Measurements from ENCODE around the gene POT1.

The POT1 gene

DNA sequence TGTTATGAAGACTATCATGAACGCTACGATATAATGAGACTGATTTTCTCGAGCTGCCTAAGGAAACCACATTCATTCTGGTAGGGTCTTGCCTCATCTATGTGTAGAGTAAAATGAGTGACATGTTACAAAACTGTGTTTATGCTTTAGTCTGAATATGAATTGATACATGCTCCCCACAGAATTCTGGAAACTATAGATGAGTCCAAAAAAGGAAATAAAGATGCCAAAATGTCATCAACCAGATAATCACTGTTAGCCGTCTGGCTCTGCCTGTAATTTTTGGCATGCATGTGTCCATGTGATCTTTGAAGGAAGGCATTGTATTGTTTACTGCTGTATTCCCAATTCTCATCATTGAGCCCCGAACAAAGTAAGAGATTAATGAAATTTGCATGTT, 121.4 kb downstream of the POT1 start:
- DNase-seq (ENCODE audit: low read depth): no peak

DNA sequence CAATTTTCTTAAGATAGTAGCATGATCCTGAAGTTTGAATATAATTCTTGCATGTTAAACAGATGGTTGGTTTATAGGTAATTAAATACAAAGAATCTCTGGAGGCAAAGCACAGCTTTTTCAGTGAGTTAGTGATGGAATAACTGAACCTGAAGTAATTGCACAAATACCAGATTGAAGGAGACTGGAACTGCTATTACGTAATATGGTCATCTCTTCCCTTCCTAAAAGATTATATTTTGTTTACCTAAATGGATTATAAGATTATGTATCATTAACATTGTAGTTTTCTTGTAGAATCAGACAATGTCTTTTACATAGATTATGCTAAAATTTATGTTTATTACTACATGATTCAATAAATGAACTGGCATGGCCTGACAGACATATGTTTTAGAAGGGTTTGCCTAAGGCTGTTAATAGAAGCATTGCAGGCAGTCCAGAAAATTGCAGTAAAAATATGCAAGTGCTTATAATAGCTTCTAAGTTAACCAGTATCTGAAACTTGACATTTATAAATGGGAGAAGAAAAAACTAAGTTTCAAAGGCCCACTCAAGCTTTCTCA, 128.2 kb downstream of the POT1 start:
- DNase-seq (ENCODE audit: low read depth): no peak

DNA sequence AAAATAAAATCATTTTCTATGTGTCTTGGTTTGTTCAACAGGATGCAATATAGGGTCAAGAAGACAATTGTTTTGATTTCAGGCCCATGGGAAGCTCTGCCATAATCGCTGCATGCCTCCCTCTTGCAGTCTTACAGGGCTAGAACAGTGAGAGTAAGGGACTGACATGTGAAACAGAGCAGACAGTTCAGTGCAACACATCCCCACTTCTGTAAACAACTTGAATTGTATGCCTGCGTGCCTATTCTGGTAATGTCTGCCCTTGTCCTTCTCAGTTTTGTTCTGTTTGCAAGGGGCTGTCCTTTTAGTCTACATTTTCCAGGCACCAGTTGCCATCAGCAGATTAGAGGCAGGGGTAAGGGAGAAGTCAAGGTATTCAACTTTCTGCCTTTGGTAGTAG, 129.2 kb downstream of the POT1 start:
- DNase-seq (ENCODE audit: low read depth): no peak

DNA sequence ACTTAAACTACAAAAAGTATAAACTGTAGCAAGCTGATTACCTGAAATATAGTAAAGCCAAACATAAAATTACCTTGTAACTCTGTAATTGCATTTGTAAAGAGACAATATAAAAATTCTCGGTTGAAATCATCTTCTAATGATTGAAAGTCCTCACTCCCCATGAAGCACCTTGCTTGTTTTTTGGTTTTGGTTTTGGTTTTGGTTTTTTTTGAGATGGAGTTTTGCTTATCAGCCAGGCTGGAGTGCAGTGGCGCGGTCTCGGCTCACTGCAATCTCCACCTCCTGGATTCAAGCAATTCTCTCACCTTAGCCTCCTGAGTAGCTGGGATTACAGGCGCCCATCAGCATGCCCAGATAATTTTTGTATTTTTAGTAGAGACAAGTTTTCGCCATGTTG, 130.2 kb downstream of the POT1 start:
- DNase-seq (ENCODE audit: low read depth): no peak

DNA sequence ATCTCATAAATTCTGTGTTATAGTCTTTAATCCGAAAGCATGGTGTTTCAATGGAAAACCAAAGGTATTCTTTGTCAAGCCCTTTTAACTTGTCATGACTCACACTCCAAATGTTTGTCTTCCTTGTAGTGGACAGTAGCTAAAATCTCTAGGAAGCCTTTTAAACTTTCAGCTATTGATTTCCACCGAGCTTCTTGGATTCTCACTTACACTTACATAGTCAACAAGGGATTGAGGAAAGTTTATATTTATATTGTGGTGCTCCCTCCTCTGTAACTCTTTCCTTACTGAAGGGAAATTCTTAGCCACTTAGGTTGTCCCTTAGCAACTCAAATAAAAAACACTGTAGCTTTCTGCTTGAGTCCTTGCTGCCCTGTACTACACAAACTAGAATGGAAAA, 132.9 kb downstream of the POT1 start:
- no peak for DNase-seq (ENCODE audit: low read depth)

DNA sequence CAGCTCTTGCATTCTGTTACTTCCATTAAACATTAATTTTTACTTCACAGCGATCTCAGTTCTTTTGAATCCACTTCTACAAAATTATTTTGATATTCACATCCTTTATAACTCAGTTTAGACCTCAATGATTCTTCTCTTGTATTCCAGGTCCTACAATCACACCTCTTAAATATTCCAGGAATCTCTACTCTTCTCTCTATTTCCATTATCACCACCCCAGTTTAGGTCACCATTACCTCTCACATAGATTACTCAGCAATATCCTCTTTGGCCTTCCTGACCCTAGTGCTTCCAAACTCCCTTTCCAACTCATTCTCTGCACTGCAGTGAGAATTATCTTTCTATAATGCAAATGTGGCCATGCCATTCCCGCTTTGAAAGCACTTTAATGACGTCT, 136.9 kb downstream of the POT1 start:
- DNase-seq (ENCODE audit: low read depth): no peak

DNA sequence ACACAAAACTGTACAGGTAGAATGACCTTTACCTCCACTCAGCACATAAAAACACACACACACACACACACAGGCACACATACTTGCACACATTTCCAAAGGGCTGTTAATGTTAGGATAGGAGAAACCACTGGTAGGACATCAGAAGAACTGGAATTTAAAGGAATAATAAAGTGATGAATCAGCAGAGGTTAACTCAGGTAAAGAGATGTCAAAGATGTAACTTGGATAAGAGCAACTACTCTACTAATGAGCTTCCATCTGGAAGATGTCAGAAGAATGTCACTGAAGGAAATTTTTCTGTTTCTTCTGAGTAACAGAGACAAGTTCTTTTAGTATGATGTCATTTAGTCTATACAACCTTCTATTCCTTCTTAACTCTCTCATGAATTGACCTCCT, 137.6 kb downstream of the POT1 start:
- no peak for DNase-seq (ENCODE audit: low read depth)

DNA sequence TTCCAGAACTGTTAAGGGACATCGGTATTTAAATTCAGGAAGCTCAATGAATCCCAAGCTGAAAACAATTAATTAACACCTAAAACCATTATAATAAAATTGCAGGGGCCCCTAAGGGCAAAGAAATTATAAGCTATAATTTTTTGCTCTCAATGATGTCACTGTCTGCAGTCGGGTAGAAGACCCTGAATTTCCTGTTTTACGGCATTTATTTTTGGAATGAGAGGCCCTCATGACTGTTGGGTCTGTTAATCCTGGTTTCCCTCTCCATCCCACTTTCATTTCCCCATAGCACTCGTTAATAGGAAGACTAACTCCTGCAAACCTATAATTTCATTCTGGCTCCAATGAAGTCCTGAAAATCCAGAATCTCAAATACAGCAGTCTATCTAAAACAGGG, 138.2 kb downstream of the POT1 start:
- DNase-seq (ENCODE audit: low read depth): no peak

DNA sequence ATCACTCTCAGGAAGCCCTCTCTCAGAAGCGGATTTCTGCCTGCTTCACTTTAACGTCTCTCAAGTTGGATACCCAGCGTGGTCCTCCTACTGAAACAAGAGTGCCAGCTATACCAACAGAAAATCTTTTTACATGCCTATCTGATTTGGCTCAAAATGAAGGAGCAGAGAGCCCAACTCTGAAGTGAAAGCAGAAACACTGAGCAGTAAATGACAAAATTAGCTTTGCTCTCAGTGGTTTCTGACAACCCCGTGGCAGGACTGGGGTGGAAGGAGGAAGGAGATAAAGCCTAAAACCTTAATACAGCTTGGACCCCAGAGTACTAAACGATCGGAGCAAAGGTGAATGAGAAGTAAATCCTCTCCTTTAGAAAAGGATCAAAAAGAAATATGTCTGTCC, 139.0 kb downstream of the POT1 start:
- DNase-seq (ENCODE audit: low read depth): no peak

DNA sequence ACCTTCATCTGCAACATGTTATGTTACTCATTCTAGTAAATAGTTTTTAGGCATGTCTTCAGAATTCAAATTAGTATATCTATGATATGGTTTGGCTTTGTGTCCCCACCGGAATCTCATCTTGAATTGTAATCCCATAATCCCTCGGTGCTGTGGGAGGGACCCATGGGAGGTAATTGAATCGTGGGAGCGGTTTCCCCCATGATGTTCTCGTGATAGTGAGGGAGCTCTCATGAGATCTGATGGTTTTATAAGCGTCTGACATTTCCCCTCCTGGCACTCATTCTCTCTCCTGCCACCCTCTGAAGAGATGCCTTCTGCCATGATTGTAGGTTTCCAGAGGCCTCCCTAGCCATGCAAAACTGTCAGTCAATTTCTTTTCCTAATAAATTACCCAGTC, 143.6 kb downstream of the POT1 start:
- DNase-seq (ENCODE audit: low read depth): no peak

DNA sequence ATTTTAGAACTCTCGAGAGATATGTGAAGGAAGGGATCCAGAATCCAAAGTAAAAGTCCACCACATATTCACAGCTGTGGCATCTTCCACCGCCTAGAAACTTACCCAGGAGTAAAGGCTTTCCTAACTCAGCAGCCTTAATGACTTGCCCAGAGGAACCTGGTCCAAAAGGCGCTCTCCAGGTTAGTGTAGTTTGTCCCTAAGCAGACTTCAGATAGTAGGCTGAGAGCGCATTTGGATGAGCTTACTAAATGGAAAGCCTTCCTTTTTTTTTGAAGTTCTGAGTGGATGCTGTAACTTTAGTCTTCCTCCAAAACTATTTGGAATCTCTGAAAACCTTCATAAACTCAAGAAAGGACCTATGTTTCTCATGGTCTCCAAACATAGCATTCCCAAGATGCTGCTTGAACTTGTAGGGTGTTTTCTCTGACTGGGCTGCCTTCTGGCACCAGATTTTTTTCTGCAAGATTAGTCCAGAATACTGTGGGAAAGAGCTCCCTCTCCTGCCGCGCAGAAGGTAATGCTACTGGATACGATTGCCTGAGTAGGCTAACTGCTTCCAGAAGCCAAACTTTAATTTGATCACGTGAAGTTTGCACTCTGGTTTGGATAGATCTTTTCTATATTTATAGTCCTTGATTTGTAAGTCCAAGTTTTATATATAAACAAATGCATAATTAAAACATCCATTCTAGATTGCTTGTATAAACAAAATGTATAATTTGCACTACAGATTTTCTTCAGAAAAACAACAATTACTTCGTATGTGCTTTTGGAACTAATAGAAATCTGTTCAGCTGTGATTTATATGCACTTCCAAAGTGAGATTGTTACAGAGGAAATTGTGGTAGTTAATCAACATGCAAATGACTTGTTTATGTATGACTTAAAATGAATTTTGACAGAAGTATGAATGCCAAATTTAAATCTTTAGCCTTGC, 144.5 kb downstream of the POT1 start:
- DNase-seq (ENCODE audit: low read depth): no peak

DNA sequence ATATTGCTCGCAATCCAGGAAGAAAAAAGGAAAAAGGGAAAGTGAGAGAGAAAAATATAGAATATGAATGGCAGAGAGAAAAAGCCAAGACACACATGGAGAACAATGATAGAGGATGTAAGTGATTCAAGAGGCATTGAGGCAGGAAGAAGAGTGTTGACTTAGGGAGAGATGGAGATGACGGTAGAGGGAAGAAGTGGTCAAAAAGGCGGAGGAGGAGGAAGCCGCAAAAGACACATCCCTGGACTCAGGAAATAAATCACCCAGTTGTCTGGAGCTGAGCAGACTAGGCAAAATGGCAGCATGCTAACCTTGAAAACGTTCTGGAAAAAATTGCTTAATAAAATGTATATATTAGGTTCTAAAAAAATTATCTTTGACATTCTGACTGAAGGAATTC, 146.4 kb downstream of the POT1 start:
- no peak for DNase-seq (ENCODE audit: low read depth)

DNA sequence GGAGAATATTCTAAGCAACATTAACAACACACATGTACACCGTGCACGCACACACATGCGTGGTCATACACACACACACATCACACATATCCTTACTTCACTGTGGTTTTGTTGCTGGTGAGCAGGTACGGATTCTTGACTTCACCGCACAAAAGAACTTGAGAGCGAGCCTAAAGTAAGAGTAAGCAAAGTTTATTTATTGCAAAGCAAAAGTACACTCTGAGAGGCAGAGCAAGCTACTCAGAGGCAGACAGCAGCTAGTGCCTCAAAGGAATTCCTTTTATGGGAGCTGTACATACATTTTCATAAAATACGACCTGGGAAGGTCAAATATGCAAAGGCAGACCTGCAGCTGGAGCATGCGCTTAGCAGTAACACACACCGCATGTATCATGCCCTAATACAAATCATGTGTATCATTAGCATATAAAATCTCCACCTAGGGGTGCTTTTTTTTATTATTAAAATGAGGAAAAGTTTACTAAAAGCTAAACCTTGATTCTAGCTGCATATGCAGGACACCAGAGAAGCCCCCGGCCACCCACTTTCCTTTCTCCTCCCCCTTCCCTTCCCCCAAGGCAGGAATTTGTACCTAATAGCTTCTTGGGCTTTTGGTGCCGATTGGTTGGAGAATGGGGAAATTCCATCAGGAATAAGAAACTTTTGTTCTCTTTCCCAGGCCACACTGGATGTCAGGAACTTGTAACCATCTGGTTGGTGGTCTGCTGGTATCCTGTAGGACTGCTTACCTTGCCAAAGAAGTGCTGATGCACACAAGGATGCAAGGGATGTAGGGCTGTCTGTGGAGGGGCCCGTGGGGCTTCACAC, 147.5 kb downstream of the POT1 start:
- no peak for DNase-seq (ENCODE audit: low read depth)

DNA sequence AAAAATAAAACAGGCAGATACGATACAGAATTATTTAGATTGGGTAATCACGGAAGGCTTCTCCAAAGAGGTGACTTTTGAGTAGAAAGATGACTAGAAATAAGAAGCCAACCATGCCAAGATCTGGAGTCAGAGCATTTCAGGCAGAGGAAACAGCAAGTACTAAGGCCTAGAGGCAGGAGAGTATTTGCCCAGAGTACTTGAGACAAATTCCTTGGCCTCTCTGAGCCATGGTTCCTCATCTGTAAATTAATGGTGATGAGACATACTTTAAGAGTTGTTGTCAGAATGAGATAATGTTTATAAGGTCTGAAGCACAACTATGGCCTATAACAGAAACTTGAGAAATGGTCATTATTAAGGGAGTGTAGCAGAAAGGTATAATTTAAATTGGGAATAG, 148.2 kb downstream of the POT1 start:
- DNase-seq (ENCODE audit: low read depth): no peak

DNA sequence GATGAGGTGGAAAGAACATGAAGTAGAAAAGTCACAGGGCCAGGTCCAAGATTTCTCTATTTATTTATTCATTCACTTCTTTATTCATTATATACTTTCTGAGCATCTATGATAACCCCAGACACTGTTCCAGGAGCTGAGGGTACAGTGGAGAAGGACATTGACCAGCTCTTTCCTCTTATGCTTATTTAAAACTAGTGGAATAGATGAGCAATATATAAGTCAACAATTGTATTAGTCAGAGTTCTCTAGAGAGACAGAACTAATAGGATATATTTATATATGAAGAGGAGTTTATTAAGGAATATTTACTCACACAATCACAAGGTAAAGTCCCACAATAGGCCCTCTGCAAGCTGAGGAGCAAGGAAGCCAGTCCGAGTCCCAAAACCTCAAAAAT, 149.0 kb downstream of the POT1 start:
- no peak for DNase-seq (ENCODE audit: low read depth)

DNA sequence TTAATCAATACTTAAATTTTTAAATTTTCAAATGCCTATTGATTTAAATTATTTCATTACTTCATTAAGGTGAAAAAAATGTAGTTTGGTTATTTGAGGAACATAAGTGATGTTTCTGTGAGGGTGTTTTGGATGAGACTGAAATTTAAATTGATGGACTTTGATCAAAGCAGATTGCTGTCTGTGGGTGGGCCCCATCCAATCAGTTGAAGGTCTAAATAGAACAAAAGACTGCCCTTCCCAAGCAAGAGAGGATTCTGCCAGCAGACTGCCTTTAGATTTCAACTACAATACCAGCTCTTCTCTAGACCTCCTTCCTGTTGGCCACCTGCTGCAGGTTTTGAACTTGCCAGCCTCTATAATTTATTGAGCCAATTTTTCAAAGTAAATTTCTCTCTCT, 149.6 kb downstream of the POT1 start:
- no peak for DNase-seq (ENCODE audit: low read depth)

DNA sequence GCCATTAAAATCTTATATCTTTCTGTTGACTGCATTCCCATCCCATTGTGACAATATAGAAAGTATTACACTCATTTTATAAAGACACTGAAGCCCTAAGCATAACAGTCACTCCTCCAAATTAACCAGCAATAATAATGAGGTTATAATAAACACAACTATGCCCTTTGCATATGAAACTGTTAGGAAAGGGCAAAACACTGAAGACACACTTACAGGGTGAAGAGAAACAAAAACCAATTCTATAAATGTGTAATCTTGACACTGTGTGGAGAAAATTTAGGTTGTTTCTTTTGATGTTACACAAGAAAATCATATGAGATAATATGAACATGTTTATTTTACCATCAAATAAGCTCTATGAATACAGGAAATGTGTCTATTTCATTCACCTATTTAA, 150.0 kb downstream of the POT1 start:
- no peak for DNase-seq (ENCODE audit: low read depth)

DNA sequence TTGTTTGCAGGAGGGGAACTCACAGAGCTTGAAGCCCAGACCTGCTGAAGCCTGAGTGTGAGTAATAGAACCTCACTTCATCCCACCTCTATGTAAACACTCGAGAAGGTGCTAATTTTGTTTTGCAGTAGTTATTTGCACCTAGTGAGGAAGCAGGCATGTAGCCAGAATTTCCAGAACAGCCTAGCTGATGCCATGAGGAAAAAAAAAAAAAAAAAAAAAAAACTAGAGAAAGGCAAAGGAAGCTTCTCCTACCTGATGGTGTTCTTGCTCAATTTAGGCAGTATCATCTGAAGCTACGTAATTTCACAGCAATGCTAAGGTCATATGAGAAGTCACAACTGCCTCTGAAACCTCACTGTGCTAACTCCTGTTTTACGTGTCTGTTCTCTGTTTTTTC, 150.4 kb downstream of the POT1 start:
- no peak for DNase-seq (ENCODE audit: low read depth)

DNA sequence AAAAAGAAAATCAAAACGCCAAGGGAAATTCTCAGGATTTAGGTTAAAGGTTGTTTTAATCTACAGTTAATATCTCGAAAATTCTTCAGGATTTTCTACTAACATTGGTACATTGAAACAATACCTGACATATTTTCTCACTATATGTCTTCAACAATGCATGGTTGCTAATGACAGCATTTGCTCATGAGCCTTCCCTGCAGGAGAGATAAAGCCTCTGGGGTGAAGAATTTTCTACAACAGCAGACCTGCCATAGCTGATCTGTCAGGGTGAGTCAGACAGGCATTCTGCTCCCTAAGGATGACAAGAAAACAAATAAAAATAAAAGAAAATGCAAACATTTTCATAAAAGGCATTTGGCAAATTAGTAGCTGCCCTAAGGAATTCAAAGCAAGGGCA, 152.4 kb downstream of the POT1 start:
- DNase-seq (ENCODE audit: low read depth): no peak

DNA sequence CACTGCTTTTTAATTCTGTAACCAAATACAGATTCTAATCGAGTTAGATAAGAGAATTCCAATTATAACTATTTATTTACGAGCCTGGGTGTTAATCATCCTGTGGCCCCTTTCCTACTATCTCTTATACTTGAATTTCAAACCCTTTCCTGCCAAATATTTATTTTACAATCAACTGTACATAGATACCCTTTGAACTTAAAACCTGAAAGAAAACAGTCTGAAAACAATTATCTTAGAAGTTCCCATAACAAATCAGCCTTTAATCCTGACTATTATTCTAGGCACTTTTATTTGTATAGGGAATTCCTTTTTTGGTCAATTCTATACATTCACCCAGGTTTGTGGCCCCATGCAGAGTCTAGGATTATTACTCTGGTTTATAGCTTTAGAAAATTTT, 153.5 kb downstream of the POT1 start:
- no peak for DNase-seq (ENCODE audit: low read depth)

DNA sequence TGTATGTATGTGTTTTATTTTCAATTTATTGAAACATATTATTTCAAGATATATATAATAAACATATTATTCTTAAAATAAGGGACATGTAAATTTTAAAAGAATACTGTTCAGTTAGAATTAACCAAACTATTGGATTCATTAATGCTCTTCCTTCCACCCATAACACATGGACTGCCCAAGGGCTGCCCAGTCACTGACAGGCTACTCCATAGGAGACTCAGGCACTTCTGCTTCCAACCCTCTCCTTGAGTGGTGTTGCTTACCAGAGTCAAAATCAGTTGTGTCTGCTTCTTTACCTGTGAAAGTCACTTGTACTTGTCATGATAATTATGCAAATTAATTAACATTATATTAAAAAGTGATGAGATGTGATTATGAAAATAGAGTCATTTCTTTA, 154.2 kb downstream of the POT1 start:
- no peak for DNase-seq (ENCODE audit: low read depth)

DNA sequence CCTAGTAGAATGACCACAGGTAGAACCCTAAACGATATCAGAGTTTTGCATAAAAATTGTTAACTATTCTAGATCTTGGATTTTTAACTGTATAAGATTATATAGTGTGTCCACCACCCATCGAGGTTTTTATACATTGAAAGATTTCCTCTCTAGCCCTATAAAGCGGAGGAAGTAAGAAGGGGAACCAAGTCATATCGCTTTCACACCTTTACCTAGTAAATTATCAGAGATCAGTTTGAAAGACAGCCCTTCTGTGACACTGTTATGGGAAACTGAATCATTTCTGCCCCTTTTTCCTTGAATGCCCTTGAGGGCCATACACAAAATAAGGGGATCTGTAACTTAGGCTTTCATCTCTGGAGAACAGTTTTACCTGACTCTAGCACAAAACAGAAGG, 155.7 kb downstream of the POT1 start:
- DNase-seq (ENCODE audit: low read depth): no peak

DNA sequence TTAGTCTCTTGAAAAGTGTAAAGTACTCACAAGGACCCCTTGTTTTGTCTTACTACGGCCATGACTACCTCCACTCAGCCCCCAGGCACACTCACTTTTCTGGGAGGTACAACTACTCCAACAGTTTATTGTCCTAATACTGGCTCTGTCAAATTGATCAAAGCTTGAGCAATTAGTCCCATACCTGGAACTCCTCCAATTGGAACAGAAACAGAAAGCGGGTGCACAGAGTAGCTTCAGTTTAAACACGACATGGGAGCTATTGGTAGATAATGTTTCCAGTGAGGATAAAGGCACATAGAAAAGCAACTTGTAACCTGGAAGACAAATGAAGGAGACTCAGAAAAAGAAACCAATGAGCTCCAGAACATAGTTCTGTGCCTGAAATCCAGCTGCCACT, 156.3 kb downstream of the POT1 start:
- no peak for DNase-seq (ENCODE audit: low read depth)
